B cell (primary cell): Measurements from ENCODE around the gene HTR6. TPM values are rescaled to one million over a fixed set of nuclear protein-coding genes. Genes with fewer than 3 reads are reported as not detected.

ENCODE experiments used
- ATAC-seq: fragments of 200-7000 bp; cut with Tn5 transposase; one replicate; pipeline ENCODE4 v1.10.0; 2021; ENCODE audit warnings: low read depth, mild to moderate bottlenecking, moderate number of reproducible peaks, moderate library complexity
- CTCF ChIA-PET: fragments of 350-600 bp; sonication (Branson Sonifier 250); formaldehyde crosslinking; loops from one replicate; lab custom pipeline; 2021; ENCODE audit warnings: antibody characterized with exemption, inconsistent platforms; lab: Charles Lee
- POLR2A ChIA-PET: fragments of 350-600 bp; sonication (Branson Sonifier 250); formaldehyde crosslinking; loops from one replicate; lab custom pipeline; 2021; ENCODE audit warnings: antibody characterized with exemption; lab: Charles Lee
- DNase-seq: peaks from one replicate; pipeline ENCODE4 v3.0.0; 2013
- H2AFZ ChIP-seq: 2 replicates; pipeline ENCODE4 v1.6.1; 2012; ENCODE audit warnings: mild to moderate bottlenecking, low read depth, low read length; ENCODE audit not compliant: insufficient read depth, poor library complexity, severe bottlenecking
- H3K27ac ChIP-seq, 2 donors: 1 replicate in 1 of 2; 2 replicates in 1 of 2; pipeline ENCODE4 v1.5.1; 2012 to 2013; ENCODE audit warnings: low read length in 2 of 2, mild to moderate bottlenecking in 2 of 2, moderate library complexity in 1 of 2
- H3K27me3 ChIP-seq, 4 experiments: fragments of 200-600 bp in 1 of 4; sonication (generic) in 1 of 4; replicated peaks in 1 of 4; 1 replicate in 2 of 4; 2 replicates in 2 of 4; pipeline versions ENCODE4 v1.6.1 to v1.7.0; 2013 to 2016; ENCODE audit warnings: low read length in 3 of 4, mild to moderate bottlenecking in 2 of 4, mixed read lengths in 1 of 4, moderate library complexity in 1 of 4; ENCODE audit not compliant: insufficient read depth in 4 of 4, control insufficient read depth in 3 of 4; ENCODE audit errors: control extremely low read depth in 1 of 4
- H3K36me3 ChIP-seq, 2 experiments: replicated peaks in 1 of 2; 1 replicate in 1 of 2; 2 replicates in 1 of 2; pipeline versions ENCODE4 v1.6.1 to v1.7.1; 2013; ENCODE audit warnings: low read length in 1 of 2; ENCODE audit not compliant: insufficient read depth in 2 of 2, control insufficient read depth in 1 of 2; ENCODE audit errors: control extremely low read depth in 1 of 2, extremely low read depth in 1 of 2
- H3K4me1 ChIP-seq, 2 donors: fragments of 200-600 bp in 1 of 2; sonication (generic) in 1 of 2; 1 replicate in 1 of 2; 2 replicates in 1 of 2; pipeline versions ENCODE4 v1.5.1 to v1.6.1; 2013 to 2017; ENCODE audit warnings: low read length in 2 of 2; ENCODE audit not compliant: control insufficient read depth in 2 of 2, insufficient read depth in 2 of 2
- H3K4me2 ChIP-seq: replicated peaks from 2 replicates; pipeline ENCODE3; 2012; ENCODE audit warnings: mild to moderate bottlenecking, low read depth, low read length; ENCODE audit not compliant: poor library complexity, severe bottlenecking
- H3K4me3 ChIP-seq, 5 experiments: fragments of 200-600 bp in 1 of 5; sonication (generic) in 1 of 5; 1 replicate in 3 of 5; 2 replicates in 2 of 5; pipeline versions ENCODE4 v1.5.1 to v1.7.0; 2011 to 2016; ENCODE audit warnings: low read length in 4 of 5, mild to moderate bottlenecking in 4 of 5, low read depth in 2 of 5, control low read depth in 1 of 5, moderate library complexity in 1 of 5; ENCODE audit not compliant: insufficient read depth in 1 of 5; ENCODE audit errors: control extremely low read depth in 1 of 5, extremely low read depth in 1 of 5
- H3K79me2 ChIP-seq: fragments of 200-600 bp; sonication (generic); one replicate; pipeline ENCODE4 v1.6.0; 2016; ENCODE audit warnings: low read length; ENCODE audit not compliant: control insufficient read depth, insufficient read depth
- H3K9ac ChIP-seq: fragments of 200-600 bp; sonication (generic); 2 replicates; pipeline ENCODE4 v1.6.1; 2017; ENCODE audit warnings: mild to moderate bottlenecking, low read length, moderate library complexity
- H3K9me3 ChIP-seq, 3 donors: one replicate each; pipeline versions ENCODE4 v1.6.1 to v1.7.1; 2013; ENCODE audit warnings: low read length in 2 of 3; ENCODE audit not compliant: control insufficient read depth in 2 of 3, insufficient read depth in 1 of 3; ENCODE audit errors: control extremely low read depth in 1 of 3
- H4K20me1 ChIP-seq: 2 replicates; pipeline ENCODE4 v1.6.0; 2012; ENCODE audit warnings: mild to moderate bottlenecking, low read length; ENCODE audit not compliant: insufficient read depth, control insufficient read depth, poor library complexity, severe bottlenecking
- H3K27ac Mint-ChIP-seq: one replicate; pipeline ENCODE4 v1.8.0; 2021; ENCODE audit warnings: mixed read lengths
- H3K27me3 Mint-ChIP-seq: one replicate; pipeline ENCODE4 v1.8.0; 2021; ENCODE audit warnings: mixed read lengths
- H3K4me1 Mint-ChIP-seq: one replicate; pipeline ENCODE4 v1.8.0; 2021; ENCODE audit warnings: mixed read lengths
- H3K4me3 Mint-ChIP-seq: one replicate; pipeline ENCODE4 v1.8.0; 2021; ENCODE audit warnings: mixed read lengths
- H3K9me3 Mint-ChIP-seq: one replicate; pipeline ENCODE4 v1.8.0; 2022; ENCODE audit warnings: mixed read lengths; ENCODE audit not compliant: insufficient read depth
- CTCF ChIP-seq: fragments of 200-600 bp; IDR thresholded peaks from one replicate; pipeline ENCODE4 v1.8.0; 2022; ENCODE audit warnings: antibody characterized with exemption, mild to moderate bottlenecking
- EZH2 ChIP-seq: IDR thresholded peaks from 2 replicates; pipeline ENCODE4 v1.6.1; 2012; ENCODE audit warnings: borderline replicate concordance, low read depth, mild to moderate bottlenecking, moderate library complexity, low read length; ENCODE audit not compliant: insufficient read depth, poor library complexity, severe bottlenecking
- WGBS: methylation state at CpG from one replicate; pipeline ENCODE4 v1.1.5; 2013; ENCODE audit warnings: missing lambda C conversion rate; ENCODE audit not compliant: insufficient coverage; 5-methylcytosine and 5-hydroxymethylcytosine counted together
- intact Hi-C: fragments of 100-400 bp; cut with micrococcal nuclease; formaldehyde crosslinking; loops from one replicate; pipeline ENCODE4 v1.10.0; 2022
- polyA plus RNA-seq: library from polyadenylated mRNA; depleted of rRNA; stranded (reverse); fragments of >200 nt; gene quantifications from 2 replicates; pipeline ENCODE4 v1.2.3, GENCODE V29; 2012
- total RNA-seq, 2 donors: library from RNA; stranded (reverse); fragments of 120-200 nt in 1 of 2; gene quantifications; 1 replicate in 1 of 2; 2 replicates in 1 of 2; pipeline versions ENCODE4 v1.2.3 to v1.2.4, GENCODE V29; 2013 to 2022

The HTR6 gene
- total and polyA plus RNA-seq, 2 donors (not counting 1 experiment from before 2014, with no cell fraction given): not detected

DNA sequence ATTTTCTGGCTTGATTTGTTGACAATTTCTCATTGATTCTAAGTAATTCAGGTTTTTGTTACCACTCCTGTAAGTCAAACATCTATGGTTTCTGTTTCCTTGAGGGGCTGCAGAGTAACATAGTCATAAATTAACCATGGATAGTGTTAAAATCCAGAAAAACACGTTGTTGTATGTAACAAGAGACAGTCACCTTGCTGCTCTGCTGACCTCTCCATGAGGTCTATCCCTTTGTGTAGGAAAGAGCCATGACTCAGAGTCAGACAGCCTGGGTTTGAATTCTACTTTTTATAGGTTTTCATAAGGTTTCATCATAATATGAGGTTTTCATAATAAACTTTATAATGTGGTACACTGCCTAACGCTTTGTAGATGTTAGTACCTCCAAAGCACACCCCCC lies 48.2 kb upstream of the HTR6 start:
- Histone ChIP-seq H3K4me3 (no peak overlapping the region), H3K36me3 (peaks cover 12 to 23% of the 10 kb centered on the region in 2 experiments), H4K20me1 (peaks cover 38% of the 10 kb centered on the region), H3K27ac (no peak overlapping the region), H2AFZ (no peak overlapping the region), H3K4me1 (no peaks in the 10 kb centered on the region), H3K79me2 (peaks cover 43% of the 10 kb centered on the region), H3K9me3 (no peaks in the 10 kb centered on the region), H3K27me3 (no peaks in the 10 kb centered on the region), H3K9ac (no peak overlapping the region), H3K4me2 (no peak overlapping the region)
- Mint-ChIP-seq H3K4me3 (no peak overlapping the region), H3K27ac (no peak overlapping the region), H3K9me3 (no peaks in the 10 kb centered on the region), H3K27me3 (no peaks in the 10 kb centered on the region), H3K4me1 (peaks cover 2% of the 10 kb centered on the region)
- POLR2A ChIA-PET: no interaction called here
- TF ChIP-seq CTCF: no peak
- no peak for TF ChIP-seq EZH2
- ATAC-seq (no peak), DNase-seq (no peak)
- CTCF ChIA-PET: no interaction called here
- 67% methylated on average over 1 of the region's 2 CpGs for WGBS
- intact Hi-C loops: no loop called here

- Mint-ChIP-seq H3K27ac (no peak overlapping the region), H3K9me3 (no peaks in the 10 kb centered on the region), H3K27me3 (no peaks in the 10 kb centered on the region), H3K4me3 (no peak overlapping the region), H3K4me1 (peaks cover 2% of the 10 kb centered on the region)
- Histone ChIP-seq H3K36me3 (peaks cover 16 to 23% of the 10 kb centered on the region in 2 experiments), H3K4me1 (no peaks in the 10 kb centered on the region), H3K27ac (no peak overlapping the region), H2AFZ (no peak overlapping the region), H3K4me3 (no peak overlapping the region), H4K20me1 (peaks cover 40% of the 10 kb centered on the region), H3K9ac (no peak overlapping the region), H3K9me3 (no peaks in the 10 kb centered on the region), H3K4me2 (no peak overlapping the region), H3K27me3 (no peaks in the 10 kb centered on the region), H3K79me2 (peaks cover 45% of the 10 kb centered on the region)
- ATAC-seq (no peak), DNase-seq (no peak)
- intact Hi-C loops: no loop called here
- no CpG with 5 or more reads among the region's 3 CpGs for WGBS
- POLR2A ChIA-PET: no interaction called here
- TF ChIP-seq CTCF (no peak), EZH2 (no peak)
- CTCF ChIA-PET: interaction anchor here (1.0 kb wide), 1 partner anchor 45 kb away, joined by 4 read pairs; no protein-coding TSS in a partner anchor
These were observed 47.3 kb upstream of the HTR6 start for GRCh38 chr1:19617376-19617775.
